HG03439 (cell line): ENCODE data around the gene C4orf50.
"Not testable (repeated sequence)": the region's sequence is repeated elsewhere in the genome, so short reads cannot be mapped to it uniquely, and the experiment has no call there.

Experiments used
- ATAC-seq: cut with Tn5 transposase; IDR thresholded peaks from one replicate; pipeline ENCODE4 v1.9.1; 2021; ENCODE audit warnings: mild to moderate bottlenecking, moderate library complexity; ENCODE audit not compliant: unreplicated experiment

Gene C4orf50

GRCh38 chr4:5995901-5996623, 22.2 kb downstream of the C4orf50 start:
- no peak for ATAC-seq

GRCh38 chr4:5993876-5994811, 24.1 kb downstream of the C4orf50 start:
- no peak for ATAC-seq

GRCh38 chr4:5993346-5993745, 24.9 kb downstream of the C4orf50 start:
- not testable (repeated sequence) for ATAC-seq

- no peak for ATAC-seq
Measured at GRCh38 chr4:5992828-5993321, 25.4 kb downstream of the C4orf50 start.

GRCh38 chr4:5992171-5992827, 25.9 kb downstream of the C4orf50 start:
- ATAC-seq = no peak

- ATAC-seq = no peak
Measured at GRCh38 chr4:5991405-5991804, 26.8 kb downstream of the C4orf50 start.

- no peak for ATAC-seq
Measured at GRCh38 chr4:5990446-5991160, 27.6 kb downstream of the C4orf50 start.

GRCh38 chr4:5989236-5990225, 28.7 kb downstream of the C4orf50 start:
- no peak for ATAC-seq

- no peak for ATAC-seq
Measured at GRCh38 chr4:5988086-5988845, 30.0 kb downstream of the C4orf50 start.

- no peak for ATAC-seq
Measured at GRCh38 chr4:5984843-5985242, 33.4 kb downstream of the C4orf50 start.

- ATAC-seq = no peak
Measured at GRCh38 chr4:5982156-5982973, 35.9 kb downstream of the C4orf50 start.

GRCh38 chr4:5980436-5981155, 37.6 kb downstream of the C4orf50 start:
- ATAC-seq = no peak

GRCh38 chr4:5979981-5980380, 38.2 kb downstream of the C4orf50 start:
- no peak for ATAC-seq

- no peak for ATAC-seq
Measured at GRCh38 chr4:5976921-5977320, 41.3 kb downstream of the C4orf50 start.

- ATAC-seq = no peak
Measured at GRCh38 chr4:5976431-5976830, 41.8 kb downstream of the C4orf50 start.

- ATAC-seq = no peak
Measured at GRCh38 chr4:5974321-5974720, 43.9 kb downstream of the C4orf50 start.
